ENCODE data around the gene AKAP6. TPM values are rescaled to one million over a fixed set of nuclear protein-coding genes. Genes with fewer than 3 reads are reported as not detected.

AKAP6 gene
- total RNA-seq, 1 experiment from 2014 or later, result 1.9 TPM

GRCh38 chr14:32470161-32470715 lies 141.1 kb downstream of the AKAP6 start:
- ChIA-PET RAD21 (ENCODE audit: low non-redundant PET in 1 of 2, low total read pairs in 2 of 2, uncharacterized antibody in 2 of 2, unreplicated experiment in 2 of 2) (no interaction called here), POLR2A (no interaction called here), CTCF (interaction anchor here (1.4 to 2.3 kb wide), 4 partner anchors 40 to 216 kb away, joined by 3 to 29 read pairs (median 10); no protein-coding TSS in a partner anchor)
- DNase-seq (ENCODE audit: low read depth, low spot score) (no peak), ATAC-seq (no peak)
- Histone ChIP-seq H3K9me3 (ENCODE audit: control insufficient read depth in 1 of 2, insufficient read depth in 1 of 2, low read depth in 1 of 2, low read length in 2 of 2) (no peaks in the 10 kb centered on the region), H2AFZ (ENCODE audit: low read depth, low read length, poor library complexity, severe bottlenecking) (no peak overlapping the region), H3K79me2 (ENCODE audit: insufficient read depth, low read length) (no peaks in the 10 kb centered on the region), H3K9me2 (ENCODE audit: insufficient read depth) (no peaks in the 10 kb centered on the region), H3K27ac (ENCODE audit: low read depth, low read length) (no peak overlapping the region), H3K27me3 (ENCODE audit: insufficient read depth, low read length) (no peaks in the 10 kb centered on the region), H4K20me1 (ENCODE audit: insufficient read depth) (no peaks in the 10 kb centered on the region), H3K4me3 (replicated peaks in 1 of 2; ENCODE audit: low read depth in 1 of 2, low read length in 2 of 2) (no peak overlapping the region), H3K4me1 (ENCODE audit: control insufficient read depth in 1 of 2, insufficient read depth in 2 of 2, low read length in 2 of 2) (no peaks in the 10 kb centered on the region), H3K4me2 (ENCODE audit: low read length) (no peak overlapping the region), H3K9ac (ENCODE audit: low read length) (no peak overlapping the region), H3K36me3 (ENCODE audit: control insufficient read depth in 1 of 2, insufficient read depth in 2 of 2, low read length in 2 of 2) (no peaks in the 10 kb centered on the region)
- BruUV-seq (replicated peaks), result no TSS peak
- intact Hi-C loops (cut with micrococcal nuclease), result no loop called here
- TF ChIP-seq YY1 (IDR thresholded peaks at IDR 0.05; ENCODE audit: extremely low read depth, insufficient replicate concordance, low read depth, low read length) (no peak), ZFX (IDR thresholded peaks at IDR 0.05) (no peak), RAD21 (IDR thresholded peaks at IDR 0.05; ENCODE audit: low read depth) (no peak), FOSL1 (IDR thresholded peaks at IDR 0.05; ENCODE audit: low read depth) (no peak), CEBPB (IDR thresholded peaks at IDR 0.05; ENCODE audit: low read depth) (no peak), EZH2phosphoT487 (IDR thresholded peaks at IDR 0.05; ENCODE audit: borderline replicate concordance) (no peak), ZBTB33 (IDR thresholded peaks at IDR 0.05; ENCODE audit: extremely low read depth, insufficient replicate concordance, low read length) (no peak), EZH2 (IDR thresholded peaks at IDR 0.05) (no peak)
- TF ChIP-seq, protein P1, sequence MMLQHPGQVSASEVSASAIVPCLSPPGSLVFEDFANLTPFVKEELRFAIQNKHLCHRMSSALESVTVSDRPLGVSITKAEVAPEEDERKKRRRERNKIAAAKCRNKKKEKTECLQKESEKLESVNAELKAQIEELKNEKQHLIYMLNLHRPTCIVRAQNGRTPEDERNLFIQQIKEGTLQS (IDR thresholded peaks at IDR 0.05), result no peak
